SK-N-SH treated with all-trans-retinoic acid at 6 μM for 48 hours (cell line): ENCODE measurements around the gene LMO7.

ENCODE experiments used
- ATAC-seq: fragments of 200-7000 bp; cut with Tn5 transposase; 3 replicates; pipeline ENCODE4 v1.9.1; 2020; ENCODE audit warnings: mild to moderate bottlenecking, moderate library complexity
- ARNTL ChIP-seq: fragments of 450-650 bp; formaldehyde crosslinking; IDR thresholded peaks from 2 replicates; pipeline ENCODE4 v1.5.0; 2020; ENCODE audit warnings: low read depth, mild to moderate bottlenecking, moderate library complexity, borderline replicate concordance
- BACH2 ChIP-seq: fragments of 250-450 bp; sonication (Bioruptor Pico); IDR thresholded peaks from 2 replicates; pipeline ENCODE4 v1.9.0; 2021; ENCODE audit warnings: mild to moderate bottlenecking, borderline replicate concordance
- CSDC2 ChIP-seq: fragments of 250-450 bp; sonication (Bioruptor Pico); IDR thresholded peaks from 2 replicates; pipeline ENCODE4 v1.5.0; 2020; ENCODE audit warnings: mild to moderate bottlenecking, moderate library complexity
- ESRRG ChIP-seq: fragments of 250-450 bp; sonication (Bioruptor Pico); IDR thresholded peaks from 2 replicates; pipeline ENCODE4 v1.6.1; 2021; ENCODE audit warnings: mild to moderate bottlenecking
- ISL1 ChIP-seq: fragments of 250-450 bp; sonication (Bioruptor Pico); IDR thresholded peaks from 2 replicates; pipeline ENCODE4 v2.1.2; 2022; ENCODE audit warnings: mild to moderate bottlenecking, moderate library complexity
- OSR1 ChIP-seq: fragments of 250-450 bp; sonication (Bioruptor Pico); IDR thresholded peaks from 2 replicates; pipeline ENCODE4 v1.8.0; 2022; ENCODE audit warnings: moderate library complexity, mild to moderate bottlenecking, inconsistent platforms
- PPARA ChIP-seq: fragments of 250-450 bp; sonication (Bioruptor Pico); IDR thresholded peaks from 2 replicates; pipeline ENCODE4 v1.5.0; 2020; ENCODE audit warnings: mild to moderate bottlenecking, borderline replicate concordance
- RARB ChIP-seq: fragments of 250-450 bp; sonication (Bioruptor Pico); IDR thresholded peaks from 2 replicates; pipeline ENCODE4 v1.8.0; 2021; ENCODE audit warnings: mild to moderate bottlenecking, moderate library complexity
- SNAI2 ChIP-seq: fragments of 250-450 bp; sonication (Bioruptor Pico); IDR thresholded peaks from 2 replicates; pipeline ENCODE4 v1.5.0; 2020; ENCODE audit warnings: mild to moderate bottlenecking, moderate library complexity
- TOX ChIP-seq: fragments of 250-450 bp; sonication (Bioruptor Pico); IDR thresholded peaks from 2 replicates; pipeline ENCODE4 v1.8.0; 2021; ENCODE audit warnings: mild to moderate bottlenecking, moderate library complexity, borderline replicate concordance
- ZC3H10 ChIP-seq: fragments of 250-450 bp; sonication (Bioruptor Pico); IDR thresholded peaks from 2 replicates; pipeline ENCODE4 v1.5.1; 2021; ENCODE audit warnings: mild to moderate bottlenecking, moderate library complexity
- ZFP3 ChIP-seq: fragments of 250-450 bp; sonication (Bioruptor Pico); IDR thresholded peaks from 2 replicates; pipeline ENCODE4 v1.5.0; 2020; ENCODE audit warnings: mild to moderate bottlenecking, moderate library complexity
- ZNF565 ChIP-seq: fragments of 450-650 bp; formaldehyde crosslinking; conservative IDR thresholded peaks from 2 replicates; pipeline ENCODE4 v1.5.0; 2020; ENCODE audit warnings: low read depth, mild to moderate bottlenecking, moderate library complexity
- ZNF70 ChIP-seq: fragments of 450-650 bp; formaldehyde crosslinking; IDR thresholded peaks from 2 replicates; pipeline ENCODE4 v1.5.0; 2020; ENCODE audit warnings: mild to moderate bottlenecking, moderate library complexity
- TF ChIP-seq, protein P1 (sequence below): fragments of 250-450 bp; sonication (Bioruptor Pico); IDR thresholded peaks from 2 replicates; pipeline ENCODE4 v1.5.1; 2021; ENCODE audit warnings: mild to moderate bottlenecking, moderate library complexity
- TF ChIP-seq, protein P2 (sequence below): fragments of 250-450 bp; sonication (Bioruptor Pico); IDR thresholded peaks from 2 replicates; pipeline ENCODE4 v1.5.0; 2020; ENCODE audit warnings: mild to moderate bottlenecking, moderate library complexity
- TF ChIP-seq, protein P3 (sequence below): fragments of 250-450 bp; sonication (Bioruptor Pico); IDR thresholded peaks from 2 replicates; pipeline ENCODE4 v1.8.0; 2020; ENCODE audit warnings: mild to moderate bottlenecking, moderate library complexity, borderline replicate concordance

LMO7 gene

DNA sequence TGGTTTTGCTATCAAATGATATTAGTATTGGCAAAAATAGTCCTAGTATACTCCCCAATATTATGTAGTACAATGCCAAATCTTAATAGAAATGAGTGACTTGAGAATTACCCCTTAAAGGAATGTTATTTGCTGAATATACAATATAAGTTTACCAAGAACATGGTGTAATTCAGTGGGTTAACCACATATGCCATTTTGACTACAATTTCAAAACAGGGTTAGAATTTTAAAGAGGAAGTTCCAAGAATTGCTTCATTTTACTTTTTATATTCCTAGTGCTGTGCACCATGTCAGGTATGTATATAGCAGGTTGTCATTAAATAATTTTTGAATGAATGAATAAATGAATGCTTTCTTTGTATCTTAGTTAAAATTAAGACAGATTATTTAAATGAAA, 66.3 kb downstream of the LMO7 start:
- ATAC-seq, result no peak
- TF ChIP-seq OSR1 (CRISPR knock-in tag), result no peak
- no peak for TF ChIP-seq RARB (CRISPR knock-in tag)
- no peak for TF ChIP-seq BACH2

DNA sequence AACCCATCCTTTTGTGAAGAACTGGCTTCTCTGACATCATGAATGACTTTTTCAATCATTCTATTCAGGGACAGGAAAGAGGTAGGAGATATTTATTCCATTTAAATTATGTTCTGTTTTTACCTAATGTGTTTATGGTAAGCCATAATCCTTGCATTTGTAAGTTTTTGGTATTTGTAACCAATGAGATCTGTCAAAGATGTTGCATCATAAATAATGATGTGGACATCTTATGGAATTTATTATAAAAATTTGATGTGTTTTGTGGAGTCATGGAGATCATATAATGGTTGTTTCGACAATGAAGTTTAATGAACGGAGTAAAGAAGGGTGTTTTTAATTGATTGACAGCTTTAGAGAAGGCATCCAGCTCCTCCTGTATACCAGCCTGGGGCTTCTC, 67.6 kb downstream of the LMO7 start:
- TF ChIP-seq ZNF70 (CRISPR knock-in tag), result no peak
- TF ChIP-seq, all 23 proteins: peak for 0
- no peak for ATAC-seq

DNA sequence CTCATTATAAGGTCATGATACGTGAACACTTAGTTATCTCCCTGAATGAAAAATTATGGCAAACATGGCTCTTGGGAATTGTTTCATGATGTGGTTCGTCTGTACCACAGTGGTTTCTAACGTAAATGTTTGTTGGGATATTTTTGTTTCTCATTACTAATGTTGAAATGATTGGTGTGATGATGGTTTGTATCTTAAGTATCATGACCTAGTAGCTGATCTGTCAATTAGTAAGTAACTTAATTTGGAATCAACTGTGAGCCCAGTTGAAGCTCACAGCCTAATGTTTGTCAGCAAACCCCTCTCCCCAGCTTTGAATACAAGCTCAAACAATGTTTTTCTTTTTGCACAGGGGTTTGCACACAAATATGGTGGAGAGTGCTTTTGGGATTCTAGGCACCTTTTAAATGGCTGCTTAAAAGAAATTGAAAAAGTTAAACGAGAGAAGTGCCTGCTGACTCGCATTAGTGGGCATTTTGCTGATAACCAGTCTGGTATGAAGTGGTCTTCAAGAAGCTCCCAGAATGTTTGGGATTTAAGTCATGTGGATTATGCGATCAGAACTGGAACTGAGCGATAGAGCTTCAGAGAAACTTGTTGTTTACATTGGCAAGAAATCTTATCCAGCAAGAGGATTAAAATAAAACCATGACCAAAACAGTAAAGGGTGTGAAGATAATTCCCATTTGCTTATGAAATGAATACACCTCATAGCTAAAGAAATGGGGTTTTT, 68.2 kb downstream of the LMO7 start:
- TF ChIP-seq PPARA (CRISPR knock-in tag), result no peak
- TF ChIP-seq ZC3H10 (CRISPR knock-in tag), result no peak
- no peak for TF ChIP-seq ISL1 (CRISPR knock-in tag)
- no peak for TF ChIP-seq SNAI2
- TF ChIP-seq, protein P1, sequence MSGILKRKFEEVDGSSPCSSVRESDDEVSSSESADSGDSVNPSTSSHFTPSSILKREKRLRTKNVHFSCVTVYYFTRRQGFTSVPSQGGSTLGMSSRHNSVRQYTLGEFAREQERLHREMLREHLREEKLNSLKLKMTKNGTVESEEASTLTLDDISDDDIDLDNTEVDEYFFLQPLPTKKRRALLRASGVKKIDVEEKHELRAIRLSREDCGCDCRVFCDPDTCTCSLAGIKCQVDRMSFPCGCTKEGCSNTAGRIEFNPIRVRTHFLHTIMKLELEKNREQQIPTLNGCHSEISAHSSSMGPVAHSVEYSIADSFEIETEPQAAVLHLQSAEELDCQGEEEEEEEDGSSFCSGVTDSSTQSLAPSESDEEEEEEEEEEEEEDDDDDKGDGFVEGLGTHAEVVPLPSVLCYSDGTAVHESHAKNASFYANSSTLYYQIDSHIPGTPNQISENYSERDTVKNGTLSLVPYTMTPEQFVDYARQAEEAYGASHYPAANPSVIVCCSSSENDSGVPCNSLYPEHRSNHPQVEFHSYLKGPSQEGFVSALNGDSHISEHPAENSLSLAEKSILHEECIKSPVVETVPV (CRISPR knock-in tag), result no peak
- TF ChIP-seq BACH2, result no peak
- TF ChIP-seq, protein P2, sequence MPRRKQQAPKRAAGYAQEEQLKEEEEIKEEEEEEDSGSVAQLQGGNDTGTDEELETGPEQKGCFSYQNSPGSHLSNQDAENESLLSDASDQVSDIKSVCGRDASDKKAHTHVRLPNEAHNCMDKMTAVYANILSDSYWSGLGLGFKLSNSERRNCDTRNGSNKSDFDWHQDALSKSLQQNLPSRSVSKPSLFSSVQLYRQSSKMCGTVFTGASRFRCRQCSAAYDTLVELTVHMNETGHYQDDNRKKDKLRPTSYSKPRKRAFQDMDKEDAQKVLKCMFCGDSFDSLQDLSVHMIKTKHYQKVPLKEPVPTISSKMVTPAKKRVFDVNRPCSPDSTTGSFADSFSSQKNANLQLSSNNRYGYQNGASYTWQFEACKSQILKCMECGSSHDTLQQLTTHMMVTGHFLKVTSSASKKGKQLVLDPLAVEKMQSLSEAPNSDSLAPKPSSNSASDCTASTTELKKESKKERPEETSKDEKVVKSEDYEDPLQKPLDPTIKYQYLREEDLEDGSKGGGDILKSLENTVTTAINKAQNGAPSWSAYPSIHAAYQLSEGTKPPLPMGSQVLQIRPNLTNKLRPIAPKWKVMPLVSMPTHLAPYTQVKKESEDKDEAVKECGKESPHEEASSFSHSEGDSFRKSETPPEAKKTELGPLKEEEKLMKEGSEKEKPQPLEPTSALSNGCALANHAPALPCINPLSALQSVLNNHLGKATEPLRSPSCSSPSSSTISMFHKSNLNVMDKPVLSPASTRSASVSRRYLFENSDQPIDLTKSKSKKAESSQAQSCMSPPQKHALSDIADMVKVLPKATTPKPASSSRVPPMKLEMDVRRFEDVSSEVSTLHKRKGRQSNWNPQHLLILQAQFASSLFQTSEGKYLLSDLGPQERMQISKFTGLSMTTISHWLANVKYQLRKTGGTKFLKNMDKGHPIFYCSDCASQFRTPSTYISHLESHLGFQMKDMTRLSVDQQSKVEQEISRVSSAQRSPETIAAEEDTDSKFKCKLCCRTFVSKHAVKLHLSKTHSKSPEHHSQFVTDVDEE (CRISPR knock-in tag), result no peak
- TF ChIP-seq OSR1 (CRISPR knock-in tag), result no peak
- ATAC-seq, result peak; percentile 18; the same call in 2 of the 3 replicates

DNA sequence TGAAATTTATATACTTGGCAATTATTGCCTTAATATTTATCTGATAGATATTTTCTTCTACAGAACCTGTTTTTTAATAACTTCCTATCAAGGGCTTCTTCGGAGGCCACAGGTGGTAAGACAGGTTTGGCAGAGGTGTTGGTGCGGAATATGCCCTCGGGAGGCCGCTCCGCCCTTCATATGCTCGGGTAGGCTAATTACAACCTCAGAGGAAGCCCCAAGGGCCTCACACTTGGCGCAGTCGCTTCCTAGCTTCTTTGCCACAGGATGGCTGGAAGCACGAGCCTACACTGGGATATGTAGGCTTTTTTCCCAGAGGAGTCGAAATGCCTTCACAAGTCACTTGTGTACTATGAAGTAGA, 68.8 kb downstream of the LMO7 start:
- no peak for TF ChIP-seq OSR1 (CRISPR knock-in tag)
- no peak for TF ChIP-seq ZFP3
- TF ChIP-seq ZNF565 (CRISPR knock-in tag), result no peak
- no peak for TF ChIP-seq ARNTL (CRISPR knock-in tag)
- TF ChIP-seq, protein P2 (CRISPR knock-in tag), result no peak
- TF ChIP-seq, protein P3, sequence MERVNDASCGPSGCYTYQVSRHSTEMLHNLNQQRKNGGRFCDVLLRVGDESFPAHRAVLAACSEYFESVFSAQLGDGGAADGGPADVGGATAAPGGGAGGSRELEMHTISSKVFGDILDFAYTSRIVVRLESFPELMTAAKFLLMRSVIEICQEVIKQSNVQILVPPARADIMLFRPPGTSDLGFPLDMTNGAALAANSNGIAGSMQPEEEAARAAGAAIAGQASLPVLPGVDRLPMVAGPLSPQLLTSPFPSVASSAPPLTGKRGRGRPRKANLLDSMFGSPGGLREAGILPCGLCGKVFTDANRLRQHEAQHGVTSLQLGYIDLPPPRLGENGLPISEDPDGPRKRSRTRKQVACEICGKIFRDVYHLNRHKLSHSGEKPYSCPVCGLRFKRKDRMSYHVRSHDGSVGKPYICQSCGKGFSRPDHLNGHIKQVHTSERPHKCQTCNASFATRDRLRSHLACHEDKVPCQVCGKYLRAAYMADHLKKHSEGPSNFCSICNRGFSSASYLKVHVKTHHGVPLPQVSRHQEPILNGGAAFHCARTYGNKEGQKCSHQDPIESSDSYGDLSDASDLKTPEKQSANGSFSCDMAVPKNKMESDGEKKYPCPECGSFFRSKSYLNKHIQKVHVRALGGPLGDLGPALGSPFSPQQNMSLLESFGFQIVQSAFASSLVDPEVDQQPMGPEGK, result no peak
- TF ChIP-seq ESRRG (CRISPR knock-in tag), result no peak
- TF ChIP-seq PPARA (CRISPR knock-in tag), result no peak
- TF ChIP-seq TOX (CRISPR knock-in tag), result no peak
- TF ChIP-seq, all 23 proteins: peak for 0
- ATAC-seq, result peak; percentile 44

DNA sequence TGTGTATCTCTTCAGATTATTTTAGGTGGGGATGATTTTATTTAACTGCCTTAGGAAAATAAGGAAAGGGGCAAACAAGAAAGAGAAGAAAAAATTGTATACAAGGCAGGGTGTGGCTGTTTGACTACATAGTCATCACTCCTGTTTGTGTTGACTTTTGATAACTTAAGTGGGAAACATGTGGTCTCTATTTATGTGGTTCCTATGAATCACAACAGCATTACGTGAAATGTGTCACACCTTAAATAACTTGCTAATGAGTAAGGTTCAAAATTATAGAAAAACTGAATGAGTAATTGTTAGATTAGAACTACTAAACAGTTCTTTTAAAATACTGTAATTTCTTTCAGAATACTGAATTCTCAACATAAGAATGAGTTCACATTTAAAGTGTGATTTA, 69.3 kb downstream of the LMO7 start:
- TF ChIP-seq ARNTL (CRISPR knock-in tag) (no peak), TOX (CRISPR knock-in tag) (no peak), RARB (CRISPR knock-in tag) (no peak), OSR1 (CRISPR knock-in tag) (no peak), CSDC2 (no peak)
- ATAC-seq, result peak; percentile 52
